K562 (cell line): ENCODE results near the gene MAP4K1. TPM values are rescaled to one million over a fixed set of nuclear protein-coding genes. Genes with fewer than 3 reads are reported as not detected.

Experiments used
- ARHGAP35 ChIP-seq: fragments of 450-650 bp; IDR thresholded peaks from 2 replicates; pipeline ENCODE4 v1.6.1; 2018; ENCODE audit not compliant: partially characterized antibody
- ARID2 ChIP-seq: fragments of 450-650 bp; IDR thresholded peaks from 2 replicates; pipeline ENCODE4 v1.6.1; 2017; ENCODE audit warnings: antibody characterized with exemption, mild to moderate bottlenecking
- CAMTA2 ChIP-seq: fragments of 250-450 bp; sonication (Bioruptor Pico); conservative IDR thresholded peaks from 2 replicates; pipeline ENCODE4 v1.5.1; 2022
- CTBP1 ChIP-seq: fragments of 450-650 bp; IDR thresholded peaks from 2 replicates; pipeline ENCODE4 v1.6.1; 2016; ENCODE audit warnings: borderline replicate concordance
- ELF2 ChIP-seq: fragments of 250-450 bp; sonication (Bioruptor Pico); IDR thresholded peaks from 2 replicates; pipeline ENCODE4 v1.5.0; 2021; ENCODE audit warnings: mild to moderate bottlenecking
- EP400 ChIP-seq: fragments of 450-650 bp; IDR thresholded peaks from 2 replicates; pipeline ENCODE4 v1.6.1; 2017; ENCODE audit warnings: antibody characterized with exemption, mild to moderate bottlenecking, moderate library complexity
- HMG20A ChIP-seq: fragments of 450-650 bp; formaldehyde crosslinking; conservative IDR thresholded peaks from 2 replicates; pipeline ENCODE4 v1.4.0; 2020; ENCODE audit warnings: mild to moderate bottlenecking, mixed read lengths
- KAT7 ChIP-seq: sonication (generic); formaldehyde crosslinking; IDR thresholded peaks from 2 replicates; pipeline ENCODE4 v1.8.0; 2022; ENCODE audit warnings: missing genetic modification reagents, mild to moderate bottlenecking, borderline replicate concordance
- MAFF ChIP-seq: IDR thresholded peaks from 2 replicates; pipeline ENCODE4 v1.6.1; 2012; ENCODE audit warnings: low read length, improper control_type of control experiment
- NR1H2 ChIP-seq: sonication (generic); formaldehyde crosslinking; IDR thresholded peaks from 2 replicates; pipeline ENCODE4 v1.4.0; 2020; ENCODE audit warnings: mild to moderate bottlenecking, missing genetic modification reagents
- PHF8 ChIP-seq: fragments of 200-600 bp; sonication (generic); IDR thresholded peaks from 2 replicates; pipeline ENCODE4 v1.6.1; 2012; ENCODE audit warnings: mixed run types, mild to moderate bottlenecking, inconsistent platforms, low read length, moderate library complexity, borderline replicate concordance
- STAT5A ChIP-seq: IDR thresholded peaks from 2 replicates; pipeline ENCODE4 v1.6.1; 2012; ENCODE audit warnings: low read length, inconsistent platforms, borderline replicate concordance
- ZBTB43 ChIP-seq: sonication (generic); formaldehyde crosslinking; IDR thresholded peaks from 2 replicates; pipeline ENCODE4 v1.8.0; 2023; ENCODE audit warnings: mild to moderate bottlenecking, missing genetic modification reagents
- ZC3H11A ChIP-seq: IDR thresholded peaks from 2 replicates; pipeline ENCODE4 v1.6.1; 2012; ENCODE audit warnings: low read depth, low read length, improper control_type of control experiment
- ZFP1 ChIP-seq: fragments of 450-650 bp; formaldehyde crosslinking; IDR thresholded peaks from 2 replicates; pipeline ENCODE4 v1.4.0; 2020; ENCODE audit warnings: mild to moderate bottlenecking, mixed read lengths
- ZNF133 ChIP-seq: fragments of 250-450 bp; sonication (Bioruptor Pico); IDR thresholded peaks from 2 replicates; pipeline ENCODE4 v1.4.0; 2020; ENCODE audit warnings: mild to moderate bottlenecking
- ZNF184 ChIP-seq: sonication (generic); formaldehyde crosslinking; IDR thresholded peaks from 2 replicates; pipeline ENCODE4 v1.5.0; 2020; ENCODE audit warnings: missing genetic modification reagents
- ZNF274 ChIP-seq: IDR thresholded peaks from 2 replicates; pipeline ENCODE4 v1.6.1; 2011; ENCODE audit warnings: low read depth, mild to moderate bottlenecking, low read length, moderate library complexity, borderline replicate concordance
- ZNF41 ChIP-seq: fragments of 250-450 bp; sonication (Bioruptor Pico); conservative IDR thresholded peaks from 2 replicates; pipeline ENCODE4 v1.4.0; 2020; ENCODE audit warnings: mild to moderate bottlenecking
- ZNF79 ChIP-seq: fragments of 250-450 bp; sonication (Bioruptor Pico); IDR thresholded peaks from 2 replicates; pipeline ENCODE4 v1.4.0; 2020; ENCODE audit warnings: low read depth, mild to moderate bottlenecking, moderate library complexity
- polyA plus RNA-seq, 8 experiments: library from polyadenylated mRNA; depleted of rRNA in 4 of 8; stranded (reverse) in 5 of 8; unstranded in 3 of 8; fragments of >200 nt; fragmentation: Nextera tagmentation in 2 of 8; fragmentation: Illumina TruSeq in 1 of 8; extraction: Ambion mirVana in 2 of 8; extraction: Trizol in 1 of 8; gene quantifications; 2 replicates each; pipeline versions ENCODE4 v1.2.1 to v1.2.3, GENCODE V29; 2011 to 2014; ENCODE audit warnings: inconsistent platforms in 1 of 8, missing spikeins in 1 of 8
- total RNA-seq, 7 experiments: library from RNA; depleted of rRNA in 6 of 7; stranded (reverse); fragments of >200 nt in 6 of 7; fragmentation: Illumina TruSeq in 2 of 7; extraction: Trizol in 2 of 7; gene quantifications; 2 replicates each; pipeline versions ENCODE4 v1.2.1 to v1.2.3, GENCODE V29; 2011 to 2021; ENCODE audit warnings: low replicate concordance in 1 of 7
- TF ChIP-seq, protein P1 (sequence below): IDR thresholded peaks from 2 replicates; pipeline ENCODE4 v1.6.1; 2016; ENCODE audit warnings: missing genetic modification characterization, missing compliant biosample characterization
- TF ChIP-seq, protein P2 (sequence below): fragments of 200-800 bp; sonication (Bioruptor generic); IDR thresholded peaks from 2 replicates; pipeline ENCODE4 v1.6.1; 2016; ENCODE audit warnings: missing genetic modification characterization, missing compliant biosample characterization

Gene MAP4K1
- total and polyA plus RNA-seq, 9 of the 15 experiments (the other 6 are each of a cell fraction or from before 2014, with no cell fraction given), result 0.14 to 3.2 (median 0.73) TPM; not detected in 1

- TF ChIP-seq, protein P1, sequence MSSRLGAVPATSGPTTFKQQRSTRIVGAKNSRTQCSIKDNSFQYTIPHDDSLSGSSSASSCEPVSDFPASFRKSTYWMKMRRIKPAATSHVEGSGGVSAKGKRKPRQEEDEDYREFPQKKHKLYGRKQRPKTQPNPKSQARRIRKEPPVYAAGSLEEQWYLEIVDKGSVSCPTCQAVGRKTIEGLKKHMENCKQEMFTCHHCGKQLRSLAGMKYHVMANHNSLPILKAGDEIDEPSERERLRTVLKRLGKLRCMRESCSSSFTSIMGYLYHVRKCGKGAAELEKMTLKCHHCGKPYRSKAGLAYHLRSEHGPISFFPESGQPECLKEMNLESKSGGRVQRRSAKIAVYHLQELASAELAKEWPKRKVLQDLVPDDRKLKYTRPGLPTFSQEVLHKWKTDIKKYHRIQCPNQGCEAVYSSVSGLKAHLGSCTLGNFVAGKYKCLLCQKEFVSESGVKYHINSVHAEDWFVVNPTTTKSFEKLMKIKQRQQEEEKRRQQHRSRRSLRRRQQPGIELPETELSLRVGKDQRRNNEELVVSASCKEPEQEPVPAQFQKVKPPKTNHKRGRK, result no peak
- TF ChIP-seq PHF8, result peak; percentile 88; the same call in 1 of the 2 replicates
- TF ChIP-seq ZNF79 (CRISPR knock-in tag), result no peak
- TF ChIP-seq CAMTA2 (CRISPR knock-in tag), result no peak
- TF ChIP-seq ZNF133 (CRISPR knock-in tag), result no peak
- peak; percentile 98 for TF ChIP-seq CTBP1
- TF ChIP-seq ZC3H11A, result no peak
- TF ChIP-seq MAFF, result peak; percentile 83
- no peak for TF ChIP-seq ELF2 (CRISPR knock-in tag)
- TF ChIP-seq HMG20A, result no peak
- no peak for TF ChIP-seq ZNF41
- TF ChIP-seq, protein P2, sequence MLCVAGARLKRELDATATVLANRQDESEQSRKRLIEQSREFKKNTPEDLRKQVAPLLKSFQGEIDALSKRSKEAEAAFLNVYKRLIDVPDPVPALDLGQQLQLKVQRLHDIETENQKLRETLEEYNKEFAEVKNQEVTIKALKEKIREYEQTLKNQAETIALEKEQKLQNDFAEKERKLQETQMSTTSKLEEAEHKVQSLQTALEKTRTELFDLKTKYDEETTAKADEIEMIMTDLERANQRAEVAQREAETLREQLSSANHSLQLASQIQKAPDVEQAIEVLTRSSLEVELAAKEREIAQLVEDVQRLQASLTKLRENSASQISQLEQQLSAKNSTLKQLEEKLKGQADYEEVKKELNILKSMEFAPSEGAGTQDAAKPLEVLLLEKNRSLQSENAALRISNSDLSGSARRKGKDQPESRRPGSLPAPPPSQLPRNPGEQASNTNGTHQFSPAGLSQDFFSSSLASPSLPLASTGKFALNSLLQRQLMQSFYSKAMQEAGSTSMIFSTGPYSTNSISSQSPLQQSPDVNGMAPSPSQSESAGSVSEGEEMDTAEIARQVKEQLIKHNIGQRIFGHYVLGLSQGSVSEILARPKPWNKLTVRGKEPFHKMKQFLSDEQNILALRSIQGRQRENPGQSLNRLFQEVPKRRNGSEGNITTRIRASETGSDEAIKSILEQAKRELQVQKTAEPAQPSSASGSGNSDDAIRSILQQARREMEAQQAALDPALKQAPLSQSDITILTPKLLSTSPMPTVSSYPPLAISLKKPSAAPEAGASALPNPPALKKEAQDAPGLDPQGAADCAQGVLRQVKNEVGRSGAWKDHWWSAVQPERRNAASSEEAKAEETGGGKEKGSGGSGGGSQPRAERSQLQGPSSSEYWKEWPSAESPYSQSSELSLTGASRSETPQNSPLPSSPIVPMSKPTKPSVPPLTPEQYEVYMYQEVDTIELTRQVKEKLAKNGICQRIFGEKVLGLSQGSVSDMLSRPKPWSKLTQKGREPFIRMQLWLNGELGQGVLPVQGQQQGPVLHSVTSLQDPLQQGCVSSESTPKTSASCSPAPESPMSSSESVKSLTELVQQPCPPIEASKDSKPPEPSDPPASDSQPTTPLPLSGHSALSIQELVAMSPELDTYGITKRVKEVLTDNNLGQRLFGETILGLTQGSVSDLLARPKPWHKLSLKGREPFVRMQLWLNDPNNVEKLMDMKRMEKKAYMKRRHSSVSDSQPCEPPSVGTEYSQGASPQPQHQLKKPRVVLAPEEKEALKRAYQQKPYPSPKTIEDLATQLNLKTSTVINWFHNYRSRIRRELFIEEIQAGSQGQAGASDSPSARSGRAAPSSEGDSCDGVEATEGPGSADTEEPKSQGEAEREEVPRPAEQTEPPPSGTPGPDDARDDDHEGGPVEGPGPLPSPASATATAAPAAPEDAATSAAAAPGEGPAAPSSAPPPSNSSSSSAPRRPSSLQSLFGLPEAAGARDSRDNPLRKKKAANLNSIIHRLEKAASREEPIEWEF, result no peak
- TF ChIP-seq ZBTB43 (CRISPR knock-in tag), result 0 out of 2 replicates have a peak, but pooled peaks have one; percentile 32
- no peak for TF ChIP-seq ZFP1
- TF ChIP-seq ZNF274, result peak; percentile 69; the same call in 1 of the 2 replicates
- TF ChIP-seq KAT7 (CRISPR knock-in tag), result peak; percentile 73; the same call in 1 of the 2 replicates
- TF ChIP-seq STAT5A, result peak; percentile 89
- no peak for TF ChIP-seq ZNF184 (CRISPR knock-in tag)
- no peak for TF ChIP-seq NR1H2 (CRISPR knock-in tag)
- no peak for TF ChIP-seq ARID2
- TF ChIP-seq ARHGAP35, result no peak
- TF ChIP-seq EP400, result peak; percentile 86
Observed at GRCh38 chr19:38543807-38544568, 73.8 kb downstream of the MAP4K1 start (continued).
